Liver (tissue), 9 donors: Measurements from ENCODE around the gene LMTK3. TPM values are rescaled to one million over a fixed set of nuclear protein-coding genes. Genes with fewer than 3 reads are reported as not detected.

Experiments
- DNase-seq: peaks from one replicate; pipeline ENCODE4 v3.0.0-alpha.2; 2017; ENCODE audit warnings: low spot score
- H3K27ac ChIP-seq, 2 donors: one replicate each; pipeline ENCODE4 v1.7.0; 2013; ENCODE audit warnings: inconsistent platforms in 2 of 2, low read length in 2 of 2, control low read depth in 1 of 2, low read depth in 1 of 2, mild to moderate bottlenecking in 1 of 2
- H3K27me3 ChIP-seq, 4 donors: one replicate each; pipeline versions ENCODE4 v1.6.1 to v1.7.0; 2013; ENCODE audit warnings: low read length in 3 of 4, inconsistent platforms in 1 of 4, mild to moderate bottlenecking in 1 of 4, moderate library complexity in 1 of 4; ENCODE audit not compliant: control insufficient read depth in 4 of 4, insufficient read depth in 4 of 4
- H3K36me3 ChIP-seq, 4 donors: one replicate each; pipeline versions ENCODE4 v1.6.1 to v1.7.0; 2013; ENCODE audit warnings: low read length in 3 of 4, mild to moderate bottlenecking in 3 of 4, low read depth in 1 of 4, moderate library complexity in 1 of 4; ENCODE audit not compliant: control insufficient read depth in 4 of 4, insufficient read depth in 3 of 4
- H3K4me1 ChIP-seq, 4 donors: one replicate each; pipeline versions ENCODE4 v1.6.1 to v1.7.0; 2013; ENCODE audit warnings: low read length in 3 of 4, mild to moderate bottlenecking in 3 of 4, moderate library complexity in 1 of 4; ENCODE audit not compliant: control insufficient read depth in 4 of 4, insufficient read depth in 4 of 4
- H3K4me3 ChIP-seq, 3 donors: one replicate each; pipeline versions ENCODE4 v1.6.1 to v1.7.0; 2013; ENCODE audit warnings: low read length in 3 of 3, control low read depth in 1 of 3, low read depth in 1 of 3, mild to moderate bottlenecking in 1 of 3
- H3K9ac ChIP-seq, 2 donors: one replicate each; pipeline ENCODE4 v1.7.0; 2013; ENCODE audit warnings: low read length in 2 of 2, mild to moderate bottlenecking in 2 of 2, moderate library complexity in 2 of 2, control low read depth in 1 of 2, low read depth in 1 of 2
- H3K9me3 ChIP-seq, 4 donors: one replicate each; pipeline versions ENCODE4 v1.6.1 to v1.7.0; 2013; ENCODE audit warnings: low read length in 3 of 4; ENCODE audit not compliant: control insufficient read depth in 4 of 4
- ATF3 ChIP-seq: IDR thresholded peaks from 2 replicates; pipeline ENCODE4 v1.6.1; 2016; ENCODE audit warnings: antibody characterized with exemption
- FOXA1 ChIP-seq: IDR thresholded peaks from 2 replicates; pipeline ENCODE4 v1.6.1; 2016; ENCODE audit warnings: antibody characterized with exemption
- GABPA ChIP-seq, 2 donors: IDR thresholded peaks in 1 of 2; conservative IDR thresholded peaks in 1 of 2; 2 replicates each; pipeline ENCODE4 v1.6.1; 2016; ENCODE audit warnings: antibody characterized with exemption in 2 of 2, mild to moderate bottlenecking in 1 of 2, moderate library complexity in 1 of 2
- HNF4A ChIP-seq, 2 donors: conservative IDR thresholded peaks; 2 replicates each; pipeline ENCODE4 v1.6.1; 2016; ENCODE audit warnings: antibody characterized with exemption in 2 of 2, mild to moderate bottlenecking in 2 of 2
- JUND ChIP-seq, 2 donors: IDR thresholded peaks; 2 replicates each; pipeline ENCODE4 v1.6.1; 2016; ENCODE audit warnings: antibody characterized with exemption in 2 of 2
- MAX ChIP-seq: IDR thresholded peaks from 2 replicates; pipeline ENCODE4 v1.6.1; 2016; ENCODE audit warnings: antibody characterized with exemption
- NR2F2 ChIP-seq: IDR thresholded peaks from 2 replicates; pipeline ENCODE4 v1.6.1; 2016; ENCODE audit warnings: antibody characterized with exemption
- RAD21 ChIP-seq, 2 donors: IDR thresholded peaks; 2 replicates each; pipeline ENCODE4 v1.6.1; 2016; ENCODE audit warnings: antibody characterized with exemption in 2 of 2, mild to moderate bottlenecking in 2 of 2
- REST ChIP-seq: IDR thresholded peaks from 2 replicates; pipeline ENCODE4 v1.6.1; 2016; ENCODE audit warnings: antibody characterized with exemption, mild to moderate bottlenecking
- SP1 ChIP-seq: IDR thresholded peaks from 2 replicates; pipeline ENCODE4 v1.6.1; 2018; ENCODE audit warnings: antibody characterized with exemption, mild to moderate bottlenecking
- TAF1 ChIP-seq: conservative IDR thresholded peaks from 2 replicates; pipeline ENCODE4 v1.6.1; 2016; ENCODE audit warnings: antibody characterized with exemption, mild to moderate bottlenecking
- YY1 ChIP-seq: IDR thresholded peaks from 2 replicates; pipeline ENCODE4 v1.6.1; 2016; ENCODE audit warnings: antibody characterized with exemption, mild to moderate bottlenecking
- ZBTB33 ChIP-seq: IDR thresholded peaks from 2 replicates; pipeline ENCODE4 v1.6.1; 2016; ENCODE audit warnings: antibody characterized with exemption
- WGBS: extraction: QIAGEN DNeasy Blood & Tissue Kit; methylation state at CpG from one replicate; pipeline ENCODE4 v1.1.7; 2013; 5-methylcytosine and 5-hydroxymethylcytosine counted together
- polyA plus RNA-seq, 2 donors: library from polyadenylated mRNA; stranded (reverse) in 1 of 2; unstranded in 1 of 2; fragments of 200-250 nt in 1 of 2; fragments of >200 nt in 1 of 2; fragmentation: Nextera tagmentation in 1 of 2; extraction: Ambion mirVana in 1 of 2; gene quantifications; one replicate each; pipeline versions ENCODE4 v1.2.1 to v1.2.3, GENCODE V29; 2013 to 2015
- total RNA-seq, 2 donors: library from RNA; depleted of rRNA; stranded (reverse); fragments of >200 nt; gene quantifications; one replicate each; pipeline ENCODE4 v1.2.3, GENCODE V29; 2014
- donor health status: healthy.
- donor health status: healthy.
- donor health status: healthy.
- donor health status: healthy.
- donor health status: healthy.

The LMTK3 gene
- total and polyA plus RNA-seq, 4 donors = 0.08 TPM; not detected in 2

- TF ChIP-seq REST (no peak), TAF1 (no peak)
Observed at GRCh38 chr19:48446579-48446978, 65.1 kb downstream of the LMTK3 start (continued).

- Histone ChIP-seq H3K4me1 (peaks cover 4 to 24% (median 14%) of the 10 kb centered on the region in 4 donors), H3K27ac (peak within 1 kb of the TSS; percentile 49 to 68), H3K4me3 (peak within 1 kb of the TSS; percentile 68 to 99 (median 83)), H3K9me3 (no peaks in the 10 kb centered on the region), H3K27me3 (no peaks in the 10 kb centered on the region), H3K9ac (peak within 1 kb of the TSS; percentile 66 to 68), H3K36me3 (peaks cover 8 to 27% (median 15%) of the 10 kb centered on the region in 4 donors)
- under 1% methylated on average over 61 of the region's 61 CpGs for WGBS
- TF ChIP-seq ATF3 (no peak), MAX (peak; percentile 94), REST (peak; percentile 9), HNF4A (conservative IDR thresholded peaks at IDR 0.05) (peak in 1 of 2 donors; percentile 2), SP1 (peak; percentile 44), NR2F2 (no peak), JUND (IDR thresholded peaks at IDR 0.05) (no peak), YY1 (peak; percentile 99), ZBTB33 (peak; percentile 99), GABPA (IDR thresholded peaks at IDR 0.05 in 1 of 2, conservative IDR thresholded peaks at IDR 0.05 in 1 of 2) (peak; percentile 71 to 94), RAD21 (IDR thresholded peaks at IDR 0.05) (no peak), FOXA1 (no peak)
- DNase-seq = peak; percentile 84
Observed at GRCh38 chr19:48445606-48446481, 65.8 kb downstream of the LMTK3 start, which contains the start of gene GRWD1. Gene GRWD1 (plus strand): TSS chr19:48445983. CDS start chr19:48446006, 23 bp downstream.
